C4-2B (cell line): ENCODE results near the gene EIF4E2.

Source experiments
- CTCF ChIP-seq: fragments of 450-650 bp; conservative IDR thresholded peaks from 2 replicates; pipeline ENCODE4 v1.5.1; 2017; ENCODE audit warnings: mild to moderate bottlenecking
- ZFX ChIP-seq: fragments of 450-650 bp; IDR thresholded peaks from 2 replicates; pipeline ENCODE4 v1.6.1; 2017

- TF ChIP-seq CTCF (no peak), ZFX (no peak)
Measured at GRCh38 chr2:232613538-232614134, 63.1 kb downstream of the EIF4E2 start.
